HG03378 (cell line): ENCODE results near the gene GPT2.

ENCODE experiments used
- ATAC-seq: cut with Tn5 transposase; IDR thresholded peaks from one replicate; pipeline ENCODE4 v1.9.1; 2021; ENCODE audit warnings: mild to moderate bottlenecking, moderate library complexity; ENCODE audit not compliant: unreplicated experiment

GPT2 gene

DNA sequence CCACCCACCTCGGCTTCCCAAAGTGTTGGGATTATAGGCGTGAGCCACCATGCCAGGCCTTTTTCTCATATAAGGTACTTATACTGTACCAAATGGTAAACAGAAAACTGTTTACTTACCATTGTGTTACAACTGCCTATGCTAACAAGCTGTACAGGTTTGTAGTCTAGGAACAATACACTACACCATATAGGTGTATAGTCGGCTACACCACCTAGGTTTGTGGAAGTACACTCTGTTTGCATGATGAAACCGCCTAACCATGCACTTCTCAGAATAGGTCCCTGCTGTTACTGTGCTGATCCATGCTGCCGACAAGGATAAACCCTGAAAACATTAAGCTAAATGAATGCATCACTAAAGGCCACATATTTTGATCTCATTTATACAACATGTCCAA is 70.4 kb downstream of the GPT2 start:
- no peak for ATAC-seq

DNA sequence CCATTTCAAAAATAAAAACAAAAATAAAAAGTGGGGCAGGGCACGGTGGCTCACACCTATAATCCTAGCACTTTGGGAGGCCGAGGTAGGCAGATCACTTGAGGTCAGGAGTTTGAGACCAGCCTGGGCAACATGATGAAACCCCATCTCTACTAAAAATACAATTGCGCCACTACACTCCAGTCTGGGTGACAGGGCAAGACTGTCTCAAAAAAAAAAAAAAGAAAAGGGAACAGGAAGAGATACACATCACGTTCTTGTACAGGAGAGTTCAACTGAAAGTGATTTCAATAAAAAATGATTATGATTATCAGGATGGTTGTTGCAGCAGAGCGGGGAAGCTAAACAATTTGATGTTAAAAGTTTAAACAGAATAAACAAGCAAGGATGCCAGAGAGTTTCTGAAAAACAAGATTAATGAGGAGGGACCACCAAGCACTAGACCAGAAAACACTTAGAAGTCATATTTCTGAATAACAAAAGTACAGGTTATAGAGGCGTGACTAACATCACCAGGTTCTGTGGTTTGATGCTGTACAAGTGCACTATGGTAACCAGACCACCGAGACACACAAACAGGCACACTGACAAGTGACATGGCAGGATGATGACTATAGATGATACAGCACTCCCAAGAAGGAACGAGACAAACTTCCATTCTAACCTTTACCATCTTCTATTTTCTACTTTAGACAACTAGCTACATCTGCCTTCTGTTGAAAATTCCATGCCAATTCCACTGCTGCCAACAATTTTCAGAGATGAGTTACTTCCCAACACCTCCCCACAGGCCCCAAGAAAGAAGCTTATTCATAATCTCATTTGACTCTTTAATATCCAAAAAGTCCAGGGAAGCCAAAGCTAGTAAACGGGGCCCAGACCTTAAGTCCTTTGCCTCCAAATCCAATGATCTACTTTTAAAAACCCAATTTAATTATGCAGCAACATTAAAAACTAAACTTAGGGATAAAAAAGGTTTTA is 77.5 kb downstream of the GPT2 start:
- peak; percentile 62 for ATAC-seq

DNA sequence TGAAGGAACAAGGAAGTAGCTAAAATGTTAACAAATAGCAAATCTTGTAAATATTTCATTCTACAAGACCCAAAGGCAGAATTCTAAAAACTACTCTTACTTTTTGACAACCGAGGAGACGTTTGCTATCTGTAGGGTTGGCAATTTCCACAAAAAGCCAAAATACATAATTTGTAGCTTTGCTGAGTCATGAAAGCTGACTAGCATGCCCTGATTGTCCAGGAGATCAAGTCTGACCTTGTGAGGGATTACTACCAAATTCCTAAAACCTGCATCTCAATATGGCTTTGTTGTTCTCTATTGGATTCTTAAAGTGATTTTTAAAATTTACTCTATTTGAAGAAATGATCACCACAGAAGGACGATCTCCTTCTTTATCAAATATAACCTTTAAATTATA is 78.5 kb downstream of the GPT2 start:
- no peak for ATAC-seq

DNA sequence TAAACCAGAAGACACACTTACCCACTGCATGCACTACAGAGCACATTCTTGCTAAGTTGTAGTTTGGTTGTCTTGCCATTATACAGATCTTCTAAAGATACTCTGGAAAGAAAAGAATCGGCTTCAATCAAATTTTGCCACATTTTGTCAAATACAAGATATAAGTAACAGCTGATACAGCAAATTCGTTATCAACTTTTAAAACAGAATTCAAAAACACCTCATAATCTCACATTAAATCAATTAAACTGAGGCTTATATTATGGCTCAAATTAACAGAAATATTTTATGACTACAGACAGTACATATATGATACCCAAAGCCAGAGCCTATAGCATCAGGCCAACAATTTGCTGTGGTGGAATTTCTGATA is 83.9 kb downstream of the GPT2 start:
- ATAC-seq, result no peak

DNA sequence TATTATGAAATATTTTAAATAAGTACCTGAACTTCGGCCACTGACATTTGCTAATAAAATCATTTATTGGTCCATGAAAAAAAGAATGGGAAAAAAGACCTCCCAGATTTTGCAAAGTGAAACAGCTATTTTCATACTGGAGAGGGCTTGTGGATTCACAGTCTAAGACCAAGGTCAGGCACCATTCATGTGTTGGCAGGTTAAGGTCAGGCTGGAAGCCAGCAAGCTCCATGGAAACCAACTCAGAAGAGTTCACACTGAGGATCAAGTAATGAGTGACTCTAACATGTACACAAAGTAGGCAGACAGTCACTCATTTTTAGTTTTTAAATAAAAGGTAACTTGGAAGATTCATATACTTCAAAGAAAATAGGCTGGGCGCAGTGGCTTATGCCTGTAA is 85.9 kb downstream of the GPT2 start:
- ATAC-seq, result no peak

DNA sequence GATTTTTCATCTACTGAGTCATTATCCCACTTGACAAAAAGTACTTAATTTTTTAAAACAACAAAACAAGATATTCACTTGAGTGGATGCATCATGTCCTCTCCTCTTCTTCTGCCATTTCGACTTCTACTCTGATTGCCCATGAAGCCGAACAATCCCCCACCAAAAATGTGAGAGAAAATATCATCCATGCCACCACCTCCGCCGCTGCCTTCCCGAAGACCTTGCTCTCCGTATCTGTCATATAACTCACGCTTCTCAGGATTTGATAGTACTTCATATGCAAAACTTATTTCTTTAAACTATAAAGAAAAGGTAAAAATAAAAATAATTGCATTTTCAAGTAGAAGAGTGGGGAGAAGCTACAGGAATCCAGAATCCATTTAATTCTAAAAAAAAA is 87.1 kb downstream of the GPT2 start:
- no peak for ATAC-seq

DNA sequence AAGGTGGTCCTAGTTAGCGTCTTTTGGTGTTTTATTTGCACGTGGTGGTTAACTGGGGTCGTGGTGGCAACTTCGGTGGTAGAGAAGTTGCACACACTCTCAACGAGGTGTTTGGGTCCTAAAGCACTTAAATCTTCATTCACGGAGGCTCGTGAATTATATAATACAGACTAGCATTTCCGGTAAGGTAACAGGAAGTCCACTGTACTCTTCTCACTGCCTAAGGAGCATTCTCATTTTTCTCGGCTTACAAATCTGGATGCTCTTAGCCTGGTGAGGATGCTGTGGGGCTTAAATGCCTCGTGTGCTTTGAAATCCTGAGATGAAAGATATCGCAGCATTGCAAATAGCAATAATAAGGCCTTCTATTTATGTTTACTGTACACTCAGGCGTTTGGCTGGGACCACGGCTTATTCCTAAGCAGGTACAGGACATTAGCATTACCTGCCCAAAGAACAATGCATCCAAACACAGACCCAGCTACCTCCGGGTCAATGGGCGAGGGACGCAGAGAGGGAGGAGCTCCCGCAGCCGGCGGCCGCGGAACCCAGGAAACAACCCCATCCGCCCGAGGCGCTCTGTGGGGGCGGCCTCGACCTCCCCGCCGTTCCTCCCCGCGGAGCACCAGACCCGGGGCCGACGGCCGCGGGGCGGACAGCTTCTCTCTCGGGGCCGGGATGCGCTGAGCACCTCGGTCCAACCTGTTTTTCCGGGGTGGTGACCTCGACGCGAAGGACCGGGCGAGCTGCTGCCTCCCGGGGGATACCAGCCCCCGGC is 88.5 kb downstream of the GPT2 start:
- ATAC-seq, result peak; percentile 36

DNA sequence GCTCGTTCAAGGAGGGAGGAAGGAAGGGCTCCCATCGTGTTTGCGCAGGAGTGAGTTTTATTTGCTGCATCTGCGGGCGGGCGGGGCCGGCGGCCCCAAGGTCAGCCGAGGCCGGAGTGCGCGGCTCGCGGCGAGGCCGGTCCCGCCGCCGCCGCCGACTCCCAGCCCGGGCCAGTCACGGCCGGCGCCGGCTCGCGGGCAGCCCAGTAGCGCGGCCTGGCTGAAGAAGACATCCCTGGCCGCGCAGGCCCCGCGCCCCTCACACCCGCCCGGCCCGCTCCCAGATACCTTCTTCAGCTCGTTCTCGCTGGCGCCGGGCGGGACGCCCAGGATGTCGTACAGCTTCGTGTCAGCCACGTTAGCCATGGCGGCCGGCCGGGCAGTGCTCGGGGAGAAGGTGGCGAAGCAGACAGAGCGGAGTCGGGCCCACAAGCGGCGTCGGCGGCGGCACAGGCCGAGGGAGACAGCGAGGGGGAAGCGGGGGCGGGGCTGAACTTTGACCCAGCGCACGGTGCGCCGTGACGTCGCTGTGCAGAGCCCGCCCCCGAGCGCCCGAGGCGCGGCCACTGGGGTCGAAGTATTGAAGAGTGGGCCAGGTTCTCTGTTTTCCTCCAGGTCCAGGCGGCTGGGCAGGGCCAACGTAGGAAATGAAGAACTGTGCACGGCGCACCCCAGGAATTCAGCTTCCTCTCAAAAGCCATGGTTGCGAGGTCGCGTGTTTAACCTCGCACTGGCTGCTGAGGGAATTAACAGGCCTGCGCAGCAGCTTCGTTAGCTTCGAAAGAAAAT is 89.2 kb downstream of the GPT2 start, which contains the start of gene DNAJA2:
TSS of gene DNAJA2 (minus strand) at position 468 of the 789 bp plus-strand sequence. CDS start at position 366, 102 bp downstream.
- peak; percentile 61 for ATAC-seq

DNA sequence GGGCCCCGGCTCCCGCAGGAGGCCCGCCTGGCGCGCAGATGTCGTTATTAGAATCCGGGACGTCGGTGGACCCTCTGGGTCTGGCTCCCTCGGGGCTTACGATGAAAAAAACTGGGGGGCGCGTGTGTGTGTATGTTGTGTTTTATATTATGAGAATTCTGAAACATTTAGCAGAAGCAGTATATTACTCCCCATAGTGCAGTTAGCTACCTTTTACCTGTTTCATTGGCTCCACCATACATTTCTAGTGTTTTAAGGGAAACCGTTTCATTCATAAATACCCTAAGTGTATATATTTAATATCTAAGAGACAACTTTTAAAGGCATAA is 89.8 kb downstream of the GPT2 start:
- ATAC-seq, result no peak

DNA sequence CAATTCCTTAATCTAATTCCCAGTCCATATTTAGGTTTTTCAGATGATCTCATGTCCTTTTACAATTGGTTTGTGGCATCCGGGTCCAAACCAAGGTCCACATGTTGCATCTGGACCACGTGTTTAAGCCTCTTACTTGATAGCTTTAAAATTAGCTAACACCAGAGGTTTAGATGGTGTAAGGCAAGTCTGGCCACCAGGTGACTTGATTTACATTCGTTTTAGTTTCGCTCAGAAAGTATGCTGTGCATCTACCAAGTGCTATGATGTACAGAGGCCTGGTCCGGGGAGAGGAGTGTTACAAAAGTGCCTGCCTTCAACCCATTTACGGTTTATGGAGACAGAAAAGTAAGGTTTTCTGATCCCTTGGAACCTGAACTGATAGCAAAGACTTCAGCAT is 90.2 kb downstream of the GPT2 start:
- ATAC-seq, result no peak

DNA sequence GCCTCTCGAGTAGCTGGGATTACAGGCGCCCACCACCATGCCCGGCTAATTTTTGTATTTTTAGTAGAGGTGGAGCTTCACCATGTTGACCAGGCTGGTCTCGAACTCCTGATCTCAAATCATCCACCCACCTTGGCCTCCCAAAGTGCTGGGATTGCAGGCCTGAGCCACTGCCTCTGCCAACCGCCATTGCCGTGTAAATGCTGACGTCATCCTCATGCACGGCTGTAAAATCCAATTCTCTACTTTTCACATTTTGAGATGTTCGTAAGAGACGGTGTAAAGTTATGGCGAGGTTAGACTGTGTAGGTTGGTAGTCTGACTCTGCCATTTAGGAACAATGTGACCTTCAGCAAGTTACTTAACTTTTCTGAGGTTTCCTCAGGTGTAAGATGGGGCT is 91.0 kb downstream of the GPT2 start:
- no peak for ATAC-seq

DNA sequence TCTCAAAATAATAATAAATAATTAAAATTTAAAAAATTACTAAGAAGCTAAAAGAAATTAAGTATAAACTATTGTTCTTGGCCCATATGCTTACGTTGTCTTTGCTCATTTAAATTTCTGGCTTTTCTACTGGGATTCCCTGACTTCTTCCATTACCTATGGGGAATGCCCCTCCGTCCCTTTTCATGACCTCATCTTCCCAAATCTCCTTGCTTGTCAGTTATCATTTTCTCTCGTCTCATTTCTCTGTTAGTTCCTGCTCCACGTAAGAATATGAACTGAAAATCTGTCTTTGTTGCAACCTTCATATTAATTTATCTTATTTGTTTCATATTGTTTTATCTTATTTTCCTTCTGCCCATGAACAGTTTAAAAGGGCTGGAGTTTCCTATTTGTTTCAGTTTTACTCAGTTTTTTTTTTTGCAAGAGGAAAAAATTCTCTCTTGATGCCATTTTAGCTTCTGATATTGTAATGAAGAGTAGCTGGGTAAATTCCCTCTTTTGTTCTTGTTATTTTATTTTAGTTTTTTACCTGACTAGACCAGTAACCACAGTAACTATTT is 91.8 kb downstream of the GPT2 start:
- ATAC-seq, result no peak

DNA sequence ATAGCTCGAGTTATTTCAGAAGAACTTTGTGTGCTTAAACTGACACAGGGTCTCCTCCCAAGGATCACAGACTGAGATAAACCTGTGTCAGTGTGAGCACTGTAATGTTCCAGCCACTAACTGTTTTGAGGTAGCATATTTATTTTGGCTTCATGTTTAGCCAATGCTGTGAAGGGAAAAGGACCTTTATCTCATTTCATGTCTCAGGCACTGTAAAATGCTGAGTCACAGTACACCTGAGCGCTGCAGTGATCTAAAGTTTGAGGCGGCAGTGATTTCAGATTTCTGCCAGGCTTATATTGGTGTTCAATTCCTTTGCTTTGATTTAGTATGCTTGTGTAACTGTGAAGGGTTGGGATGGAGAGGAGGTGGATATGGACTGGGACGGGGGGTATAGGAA is 92.4 kb downstream of the GPT2 start:
- no peak for ATAC-seq
